DOHH2 (cell line): ENCODE measurements around the gene ELOVL2.

ENCODE experiments used
- EZH2phosphoT487 ChIP-seq: fragments of 200-600 bp; sonication (generic); IDR thresholded peaks from 2 replicates; pipeline ENCODE4 v1.6.1; 2017; ENCODE audit warnings: borderline replicate concordance, mild to moderate bottlenecking, antibody characterized with exemption, low read length, moderate library complexity, mixed read lengths
- TF ChIP-seq, protein P1 (sequence below): fragments of 200-600 bp; sonication (generic); IDR thresholded peaks from one replicate; pipeline ENCODE4 v1.5.1; 2014; ENCODE audit warnings: antibody characterized with exemption, mild to moderate bottlenecking, low read depth, low read length; ENCODE audit not compliant: poor library complexity, severe bottlenecking

DNA sequence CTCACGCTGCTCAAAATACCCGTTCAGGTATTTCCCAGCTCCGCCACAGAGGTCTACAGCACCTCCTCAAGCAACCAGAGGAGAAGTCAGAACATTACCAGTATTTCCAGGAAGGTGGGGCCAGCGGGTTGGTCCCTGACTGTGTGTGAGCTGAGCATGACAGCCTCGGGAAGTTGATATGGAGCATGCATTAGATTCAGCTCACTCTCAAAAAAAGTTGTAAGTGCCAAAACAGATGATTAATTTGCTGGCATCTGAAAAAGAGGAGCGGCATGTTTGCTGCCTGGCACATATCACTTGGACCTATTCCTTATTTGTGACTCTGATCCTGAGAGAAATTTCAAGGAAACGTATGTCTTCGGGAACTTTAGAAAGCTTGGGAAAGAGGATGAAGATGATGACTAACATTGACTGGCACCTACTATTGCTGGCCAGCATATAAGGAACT, 32.3 kb downstream of the ELOVL2 start:
- TF ChIP-seq, protein P1, sequence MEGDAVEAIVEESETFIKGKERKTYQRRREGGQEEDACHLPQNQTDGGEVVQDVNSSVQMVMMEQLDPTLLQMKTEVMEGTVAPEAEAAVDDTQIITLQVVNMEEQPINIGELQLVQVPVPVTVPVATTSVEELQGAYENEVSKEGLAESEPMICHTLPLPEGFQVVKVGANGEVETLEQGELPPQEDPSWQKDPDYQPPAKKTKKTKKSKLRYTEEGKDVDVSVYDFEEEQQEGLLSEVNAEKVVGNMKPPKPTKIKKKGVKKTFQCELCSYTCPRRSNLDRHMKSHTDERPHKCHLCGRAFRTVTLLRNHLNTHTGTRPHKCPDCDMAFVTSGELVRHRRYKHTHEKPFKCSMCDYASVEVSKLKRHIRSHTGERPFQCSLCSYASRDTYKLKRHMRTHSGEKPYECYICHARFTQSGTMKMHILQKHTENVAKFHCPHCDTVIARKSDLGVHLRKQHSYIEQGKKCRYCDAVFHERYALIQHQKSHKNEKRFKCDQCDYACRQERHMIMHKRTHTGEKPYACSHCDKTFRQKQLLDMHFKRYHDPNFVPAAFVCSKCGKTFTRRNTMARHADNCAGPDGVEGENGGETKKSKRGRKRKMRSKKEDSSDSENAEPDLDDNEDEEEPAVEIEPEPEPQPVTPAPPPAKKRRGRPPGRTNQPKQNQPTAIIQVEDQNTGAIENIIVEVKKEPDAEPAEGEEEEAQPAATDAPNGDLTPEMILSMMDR: no peak
- TF ChIP-seq EZH2phosphoT487: no peak
